Stimulated activated CD4-positive, alpha-beta T cell treated with anti-CD3 and anti-CD28 coated beads, Interleukin-2, amount 100 ng/mL, for 4 hours (primary cell): ENCODE results near the gene ENDOU.

Experiments used
- DNase-seq: peaks from one replicate; pipeline ENCODE4 v3.0.0-alpha.2; 2020; ENCODE audit warnings: low read depth

Gene ENDOU, protein sequence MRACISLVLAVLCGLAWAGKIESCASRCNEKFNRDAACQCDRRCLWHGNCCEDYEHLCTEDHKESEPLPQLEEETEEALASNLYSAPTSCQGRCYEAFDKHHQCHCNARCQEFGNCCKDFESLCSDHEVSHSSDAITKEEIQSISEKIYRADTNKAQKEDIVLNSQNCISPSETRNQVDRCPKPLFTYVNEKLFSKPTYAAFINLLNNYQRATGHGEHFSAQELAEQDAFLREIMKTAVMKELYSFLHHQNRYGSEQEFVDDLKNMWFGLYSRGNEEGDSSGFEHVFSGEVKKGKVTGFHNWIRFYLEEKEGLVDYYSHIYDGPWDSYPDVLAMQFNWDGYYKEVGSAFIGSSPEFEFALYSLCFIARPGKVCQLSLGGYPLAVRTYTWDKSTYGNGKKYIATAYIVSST

DNA sequence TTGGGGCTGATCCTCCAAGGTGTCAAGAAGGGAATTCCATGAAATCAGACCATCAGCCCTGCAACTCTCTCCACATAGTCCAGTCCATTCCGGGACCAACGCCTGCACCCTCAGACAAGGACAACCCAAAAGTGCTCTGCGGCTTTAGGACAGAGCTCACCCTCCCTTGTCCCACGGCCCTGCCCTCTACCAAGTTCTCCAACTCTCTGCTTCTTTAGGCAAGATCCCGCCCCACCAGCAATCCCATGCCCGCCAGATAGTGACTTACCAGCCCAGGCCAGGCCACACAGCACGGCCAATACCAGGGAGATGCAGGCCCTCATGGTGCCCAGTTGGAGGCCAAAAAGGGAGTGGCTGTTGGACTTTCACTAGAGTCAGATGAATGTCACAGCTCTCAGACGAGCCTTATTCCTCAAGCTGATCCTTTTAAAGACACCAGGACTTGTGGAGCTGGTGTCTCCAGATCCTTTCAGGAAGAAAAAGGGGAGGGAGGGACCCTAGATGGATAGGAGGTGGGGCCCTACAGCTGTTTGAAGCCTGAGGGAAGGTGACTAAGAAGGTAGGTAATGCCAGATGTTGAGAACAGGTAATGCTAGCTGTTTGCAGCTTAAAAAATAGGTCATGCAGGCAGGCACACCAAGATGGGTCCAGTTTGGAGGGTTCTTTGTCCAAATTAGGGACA, at the start of gene ENDOU:
TSS of gene ENDOU (minus strand) at position 400 of the 682 bp plus-strand sequence. CDS start at position 323, 77 bp downstream.
- DNase-seq = no peak

DNA sequence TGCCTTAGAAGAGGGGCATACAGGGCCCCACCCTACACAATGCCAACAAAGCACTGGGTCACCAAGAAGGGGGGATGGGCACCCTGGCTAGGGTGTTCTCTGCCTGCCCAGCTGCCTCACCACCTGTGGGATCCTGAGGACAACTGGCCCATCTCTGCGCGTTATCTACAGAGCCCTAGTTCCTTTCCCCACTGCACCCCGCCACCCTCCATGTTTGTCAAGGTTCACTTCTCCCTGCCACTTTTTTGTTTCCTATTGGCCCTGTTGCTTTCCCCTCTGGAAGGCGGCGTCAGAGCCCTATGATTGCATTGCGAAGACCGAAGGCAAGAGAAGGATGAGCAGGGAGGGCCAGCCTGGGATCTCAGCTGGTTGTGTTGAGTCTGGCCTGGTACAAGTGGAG, 49.4 kb upstream of the ENDOU start:
- no peak for DNase-seq

DNA sequence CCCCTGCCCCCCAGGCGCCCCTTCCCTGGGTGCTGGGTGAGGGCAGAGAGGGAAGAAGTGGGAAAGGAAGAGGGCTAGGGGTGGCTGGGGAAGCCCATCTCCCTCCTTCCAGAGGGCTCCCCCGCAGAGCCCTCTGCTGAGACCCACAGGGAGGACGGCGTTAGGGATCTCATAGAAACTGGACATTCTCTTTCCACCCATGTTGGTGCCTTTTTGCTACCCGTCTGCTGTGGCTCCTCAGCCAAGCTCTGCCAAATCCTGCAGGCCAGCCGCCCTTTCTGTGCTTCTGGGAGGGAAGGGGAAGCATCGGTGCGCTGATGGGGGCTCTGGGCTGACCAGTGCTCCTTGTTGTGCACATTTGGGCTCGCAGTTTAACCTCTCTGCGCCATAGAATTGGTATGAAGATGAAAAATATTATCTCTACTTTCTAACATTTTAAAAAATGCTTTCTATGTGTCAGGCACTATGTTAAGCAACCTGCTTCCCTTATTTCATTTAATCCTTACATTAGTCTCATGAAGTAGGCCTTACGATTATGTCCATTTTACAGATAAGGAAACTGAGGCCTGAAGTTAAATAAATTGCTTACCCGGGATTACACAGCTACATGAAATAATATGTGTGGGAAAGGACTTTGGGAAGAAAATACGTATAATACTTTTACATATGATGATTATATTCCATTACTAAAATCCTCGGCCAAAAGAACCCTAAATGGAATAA, 48.7 kb upstream of the ENDOU start:
- no peak for DNase-seq

DNA sequence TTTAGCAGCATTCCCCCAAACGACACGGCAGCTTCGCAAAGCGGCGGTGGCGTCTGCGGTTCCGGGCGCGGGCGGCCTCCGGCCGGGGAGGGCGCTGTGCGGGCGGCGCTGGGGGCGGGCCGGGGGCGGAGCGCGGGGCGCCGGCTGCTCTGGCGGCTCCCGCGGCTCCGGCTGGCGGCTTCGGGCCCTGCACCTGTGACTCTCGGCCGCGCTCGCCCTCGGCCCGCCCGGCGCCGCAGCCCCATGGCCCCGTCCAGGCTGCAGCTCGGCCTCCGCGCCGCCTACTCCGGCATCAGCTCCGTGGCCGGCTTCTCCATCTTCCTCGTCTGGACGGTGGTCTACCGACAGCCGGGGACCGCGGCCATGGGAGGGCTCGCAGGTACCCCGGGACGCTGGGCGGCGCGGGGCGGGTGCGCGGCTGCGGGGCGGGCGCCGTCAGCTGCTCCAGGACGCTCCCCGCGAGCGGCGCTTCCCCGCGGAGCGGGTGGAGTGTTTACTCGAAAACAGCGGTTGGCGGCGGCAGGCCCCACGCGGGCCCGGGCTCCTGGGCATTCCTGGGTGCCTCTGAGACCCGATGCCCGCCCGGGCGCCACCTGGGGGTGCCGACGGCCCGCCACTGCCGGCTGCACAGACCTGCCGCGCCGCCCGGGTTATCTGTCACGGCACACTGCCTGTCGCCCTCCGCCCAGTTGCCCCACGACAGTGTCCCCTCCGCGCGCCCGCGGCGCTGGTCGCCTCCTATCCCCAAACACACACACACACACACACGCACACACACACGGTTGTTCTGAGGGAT, 48.0 kb upstream of the ENDOU start, which contains the start of gene SLC48A1:
TSS of gene SLC48A1 (plus strand) at position 177 of the 796 bp plus-strand sequence. CDS start at position 244, 67 bp downstream.
- peak; percentile 56 for DNase-seq

DNA sequence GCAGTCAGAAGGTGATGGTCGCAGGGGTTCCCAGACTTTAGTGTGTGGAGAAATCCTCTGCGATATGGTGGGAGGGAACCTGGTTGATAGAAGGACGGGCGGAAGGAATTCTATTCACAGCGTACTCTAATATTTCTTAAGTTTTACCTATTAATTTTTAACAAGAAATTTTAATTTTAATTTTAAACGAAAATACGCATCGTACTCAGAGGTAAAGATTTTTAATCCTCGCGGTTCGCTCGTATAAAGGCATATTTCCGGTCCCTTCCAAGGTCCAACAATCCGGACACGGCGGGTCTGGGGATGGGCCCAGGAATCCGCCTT, 47.4 kb upstream of the ENDOU start:
- no peak for DNase-seq

DNA sequence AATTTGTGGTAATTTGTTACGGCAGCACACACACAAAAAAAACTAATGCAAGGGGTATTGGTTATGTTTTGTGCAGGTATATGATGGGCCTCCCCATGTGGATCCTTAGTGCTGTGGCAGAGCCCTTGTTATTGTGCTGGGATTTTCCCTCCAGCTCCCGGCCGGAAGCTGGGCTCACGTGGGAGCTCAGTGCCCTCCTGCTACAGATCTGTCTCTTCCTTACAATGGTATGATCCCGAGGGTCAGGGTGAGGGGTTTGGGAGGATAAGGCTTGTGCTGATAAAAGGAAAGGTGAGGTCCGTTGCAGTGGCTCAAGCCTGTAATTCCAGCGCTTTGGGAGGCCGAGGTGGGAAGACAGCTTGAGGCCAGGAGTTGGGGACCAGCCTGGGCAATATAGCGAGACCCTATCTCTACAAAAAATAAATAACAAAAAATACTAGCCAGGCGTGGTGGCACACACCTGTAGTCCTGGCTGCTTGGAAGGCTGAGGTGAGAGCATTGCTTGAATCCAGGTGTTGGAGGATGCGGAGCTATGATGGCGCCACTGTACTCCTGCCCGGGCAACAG, 46.9 kb upstream of the ENDOU start:
- no peak for DNase-seq

DNA sequence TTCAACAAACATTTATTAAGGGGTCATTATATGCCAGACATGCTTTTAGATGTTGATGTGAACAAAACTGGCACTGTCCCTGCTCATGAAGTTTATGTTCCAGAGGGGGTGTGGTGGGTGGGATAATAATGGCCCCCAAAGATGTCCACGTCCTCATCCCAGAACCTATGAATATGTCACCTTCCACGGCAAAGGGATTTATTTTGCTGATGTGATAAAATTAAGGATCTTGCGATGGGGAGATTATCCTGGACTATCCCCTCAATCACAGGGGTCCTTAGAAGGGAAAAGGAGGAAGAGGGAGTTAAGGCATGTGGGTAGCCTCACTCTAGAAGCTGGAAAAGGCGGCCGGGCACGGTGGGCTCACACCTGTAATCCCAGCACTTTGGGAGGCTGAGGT, 46.0 kb upstream of the ENDOU start:
- DNase-seq = no peak

DNA sequence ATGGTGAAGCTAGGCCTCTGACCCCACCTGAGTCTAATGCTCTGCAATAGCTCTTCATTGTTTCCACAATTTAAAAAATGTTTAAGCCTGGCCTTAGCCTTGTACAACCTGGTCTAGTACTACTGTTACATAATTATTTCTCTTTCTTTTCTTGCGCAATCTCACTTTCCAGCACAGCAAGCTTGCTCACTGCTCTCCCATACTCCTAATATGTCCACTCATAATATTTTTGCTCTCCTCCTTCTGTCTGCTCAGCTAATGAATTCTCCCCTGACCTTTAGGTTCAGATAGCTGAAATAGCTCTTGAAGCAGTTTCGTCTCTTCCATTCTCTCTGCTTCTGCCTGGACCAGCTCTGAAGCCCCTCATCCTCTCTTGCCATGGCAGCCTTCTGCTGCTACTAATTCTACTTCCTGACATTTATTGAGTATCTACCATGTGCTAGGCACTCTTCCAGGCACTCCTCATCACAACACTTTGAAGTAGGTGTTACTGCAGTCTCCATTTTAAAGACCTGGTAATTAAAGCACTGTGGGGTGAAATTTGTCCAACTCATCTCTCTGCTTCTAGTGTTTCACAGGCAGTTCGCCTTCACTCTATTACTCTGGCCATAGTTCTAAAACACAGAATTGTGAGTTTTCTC, 44.9 kb upstream of the ENDOU start:
- DNase-seq = no peak

DNA sequence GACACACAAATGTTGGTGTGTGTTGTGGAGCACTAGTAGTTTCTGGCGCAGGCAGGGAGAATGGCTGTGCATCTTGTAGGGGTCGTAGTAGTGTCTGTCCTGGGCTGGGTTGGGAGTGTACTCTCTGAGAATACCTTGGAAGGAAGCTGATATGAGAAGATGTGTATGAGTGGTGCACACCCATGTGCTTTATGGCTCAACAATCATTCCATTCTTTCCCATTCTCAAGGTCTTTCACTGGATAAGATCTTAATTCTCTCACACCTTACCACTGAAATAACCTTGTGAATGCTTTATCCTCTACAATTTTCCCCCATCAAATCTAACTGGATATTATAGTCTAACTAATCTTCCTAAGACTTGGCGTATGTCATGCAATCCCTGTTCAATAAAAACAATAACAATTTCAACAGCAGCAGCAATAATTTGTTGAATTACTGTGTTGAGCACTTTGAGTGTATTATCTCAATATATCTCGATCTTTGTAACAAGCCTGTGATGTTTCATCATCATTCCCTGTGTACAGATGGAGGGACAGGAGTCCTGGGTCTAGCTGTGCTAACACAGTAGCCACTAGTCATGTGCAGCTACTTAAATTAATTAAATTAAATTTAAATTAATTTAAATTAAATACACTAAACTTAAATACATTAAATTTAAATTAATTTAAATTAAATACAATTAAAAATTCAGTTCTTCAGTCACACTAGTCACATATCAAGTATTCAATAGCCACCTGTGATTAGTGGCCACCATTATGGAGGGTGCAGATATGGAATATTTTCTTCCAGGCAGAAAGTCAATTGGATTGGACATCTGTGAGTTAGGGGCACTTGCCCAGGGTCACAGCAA, 44.2 kb upstream of the ENDOU start:
- DNase-seq = no peak

DNA sequence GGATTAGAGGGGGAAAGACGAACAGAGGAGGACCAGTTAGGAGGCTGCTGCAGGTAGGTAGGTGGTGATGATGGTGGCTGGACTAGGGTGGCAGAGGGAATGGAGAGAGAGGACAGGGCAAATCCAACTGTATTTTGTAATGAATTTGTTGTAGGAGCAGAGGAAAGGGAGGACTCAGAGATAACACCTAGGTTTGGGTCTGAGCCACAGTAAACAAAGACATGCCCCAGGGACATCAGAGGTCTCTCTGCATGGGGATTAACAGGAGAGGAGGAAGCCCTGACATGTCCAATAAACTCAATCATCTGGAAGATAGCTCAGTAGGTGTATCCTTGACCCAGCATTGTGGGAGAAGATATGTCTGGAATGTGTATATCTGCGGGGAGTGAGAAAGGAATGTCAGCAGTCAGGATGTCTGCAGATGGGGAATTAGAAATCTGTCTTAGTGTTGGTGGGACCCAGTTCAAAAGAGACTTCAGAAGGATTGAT, 43.1 kb upstream of the ENDOU start:
- DNase-seq = no peak

DNA sequence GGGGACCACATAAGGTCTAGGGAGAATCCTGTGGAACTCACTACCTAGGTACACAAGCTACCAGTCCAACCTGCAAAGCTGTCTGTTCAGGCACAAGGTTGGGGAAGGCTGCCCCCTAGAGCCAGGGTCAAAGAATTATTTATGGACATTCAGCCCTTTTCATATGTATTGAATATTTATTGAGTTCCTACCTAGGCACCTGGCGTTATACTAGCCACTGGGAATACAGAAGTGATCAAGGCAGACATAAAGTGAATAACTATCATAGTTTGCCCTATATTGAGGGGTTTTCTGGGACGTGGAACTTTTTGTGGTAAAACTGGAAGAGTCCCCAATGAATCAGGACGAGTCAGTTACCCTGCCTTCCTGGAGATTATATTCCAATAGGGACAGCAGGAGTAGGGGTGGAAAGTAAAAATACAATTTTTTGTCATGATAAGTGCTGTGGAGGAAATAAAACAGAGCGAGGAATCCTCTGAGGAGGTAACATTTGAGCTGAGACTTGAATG, 42.0 kb upstream of the ENDOU start:
- peak; percentile 57 for DNase-seq

DNA sequence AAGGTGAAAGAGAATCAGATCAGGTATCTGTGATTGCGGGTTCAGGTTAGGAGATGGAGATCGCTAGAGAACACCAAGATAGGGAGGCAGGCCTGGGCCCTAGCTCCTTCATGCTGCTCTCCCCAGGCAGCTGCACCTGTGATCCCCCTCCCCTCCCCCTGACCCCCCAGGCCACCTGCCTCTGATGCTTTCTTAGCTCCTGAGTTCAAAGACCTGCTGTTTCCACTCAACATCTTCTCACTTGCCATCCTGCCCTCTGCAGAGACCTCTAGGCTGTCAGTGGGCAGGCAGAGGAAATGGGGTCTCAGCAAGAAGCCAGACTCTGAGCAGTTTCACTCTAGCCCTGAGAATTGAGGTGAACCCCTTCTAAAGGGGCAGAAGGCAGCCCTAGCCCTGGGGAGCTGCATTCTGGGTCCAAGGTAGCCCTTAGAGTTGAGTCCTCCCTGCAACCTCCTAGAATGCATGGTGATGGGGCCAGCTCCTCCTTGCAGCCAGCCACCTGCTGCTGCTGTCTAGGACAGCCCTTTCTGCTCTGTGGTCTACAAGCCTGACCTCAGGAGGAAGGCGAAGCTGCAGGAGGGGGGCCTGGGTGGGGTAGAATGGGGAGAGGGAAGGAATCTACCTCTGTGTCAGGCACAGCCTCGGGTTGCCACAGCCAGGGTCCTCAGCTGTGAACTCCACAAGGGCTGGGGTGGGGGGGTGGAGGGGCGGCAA, 41.4 kb upstream of the ENDOU start:
- DNase-seq = no peak

DNA sequence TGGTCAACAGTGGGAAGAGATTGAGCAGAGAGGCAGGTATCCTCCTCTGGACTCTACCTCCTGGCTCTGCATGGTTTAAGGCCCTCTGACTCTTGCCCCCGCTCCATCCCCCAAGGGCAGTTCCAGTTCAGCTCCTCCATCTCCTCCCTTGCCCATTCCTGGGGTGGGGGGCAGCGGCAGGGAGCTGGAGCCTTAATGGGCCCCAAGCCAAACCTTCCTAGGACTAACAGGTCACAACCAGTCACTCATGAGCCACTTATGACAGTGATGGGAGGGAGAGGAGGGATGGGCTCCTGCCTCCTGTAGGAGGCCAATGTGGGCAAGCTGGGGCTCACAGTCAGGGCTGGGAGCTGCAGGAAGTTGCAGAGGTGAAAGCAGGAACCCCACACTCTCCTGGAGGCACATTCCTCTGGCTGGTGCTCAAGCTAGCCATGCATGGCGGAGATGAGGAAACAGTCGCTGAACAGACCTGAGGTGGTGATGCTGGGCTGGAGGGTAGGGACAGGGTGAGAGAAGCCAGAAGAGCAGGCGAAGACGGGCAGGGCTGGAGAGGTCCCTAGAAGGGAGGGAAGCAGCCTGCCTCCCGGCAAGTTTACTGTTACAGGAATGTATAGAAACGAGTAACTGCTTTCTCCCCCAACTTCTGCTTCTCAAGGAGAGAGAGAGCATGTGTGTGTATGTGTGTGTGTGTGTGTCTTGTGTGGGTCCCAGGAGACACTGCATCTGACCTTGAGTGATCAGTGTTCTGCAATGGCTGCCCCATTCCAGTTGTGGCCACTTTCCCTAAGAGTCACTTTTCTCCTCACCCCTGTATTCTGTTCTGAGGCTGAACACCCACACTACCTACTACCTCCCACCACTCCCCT, 38.4 kb upstream of the ENDOU start:
- DNase-seq = no peak

DNA sequence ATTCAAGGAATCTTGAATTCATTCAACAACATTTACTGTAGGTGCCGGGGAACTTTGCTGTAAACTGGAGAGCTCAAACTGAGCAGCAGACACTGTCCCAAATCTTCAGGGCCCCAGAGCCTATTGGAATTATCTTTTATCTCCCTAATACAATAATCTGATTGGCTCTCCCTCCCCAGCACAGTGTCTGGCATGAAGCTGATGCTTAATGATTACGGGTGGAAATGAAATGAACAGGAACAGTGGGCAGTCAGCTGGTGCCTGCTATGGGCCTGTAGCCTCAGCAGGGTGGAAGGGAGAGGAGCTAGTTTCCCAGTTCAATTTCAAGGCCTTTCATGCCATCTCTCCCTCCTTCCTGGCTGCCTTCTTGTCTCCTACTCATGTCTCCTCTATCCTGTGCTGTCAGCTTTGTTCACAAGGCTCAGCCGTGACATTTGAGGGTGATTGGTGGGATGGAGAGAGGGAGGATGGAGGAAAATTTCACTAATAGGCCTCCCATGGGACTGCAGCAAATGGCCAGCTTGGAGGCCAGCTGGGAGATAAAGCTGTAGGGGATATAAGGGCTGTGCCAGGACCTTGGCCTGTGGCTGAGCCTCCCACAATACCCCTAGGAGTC, 37.7 kb upstream of the ENDOU start:
- DNase-seq = no peak

DNA sequence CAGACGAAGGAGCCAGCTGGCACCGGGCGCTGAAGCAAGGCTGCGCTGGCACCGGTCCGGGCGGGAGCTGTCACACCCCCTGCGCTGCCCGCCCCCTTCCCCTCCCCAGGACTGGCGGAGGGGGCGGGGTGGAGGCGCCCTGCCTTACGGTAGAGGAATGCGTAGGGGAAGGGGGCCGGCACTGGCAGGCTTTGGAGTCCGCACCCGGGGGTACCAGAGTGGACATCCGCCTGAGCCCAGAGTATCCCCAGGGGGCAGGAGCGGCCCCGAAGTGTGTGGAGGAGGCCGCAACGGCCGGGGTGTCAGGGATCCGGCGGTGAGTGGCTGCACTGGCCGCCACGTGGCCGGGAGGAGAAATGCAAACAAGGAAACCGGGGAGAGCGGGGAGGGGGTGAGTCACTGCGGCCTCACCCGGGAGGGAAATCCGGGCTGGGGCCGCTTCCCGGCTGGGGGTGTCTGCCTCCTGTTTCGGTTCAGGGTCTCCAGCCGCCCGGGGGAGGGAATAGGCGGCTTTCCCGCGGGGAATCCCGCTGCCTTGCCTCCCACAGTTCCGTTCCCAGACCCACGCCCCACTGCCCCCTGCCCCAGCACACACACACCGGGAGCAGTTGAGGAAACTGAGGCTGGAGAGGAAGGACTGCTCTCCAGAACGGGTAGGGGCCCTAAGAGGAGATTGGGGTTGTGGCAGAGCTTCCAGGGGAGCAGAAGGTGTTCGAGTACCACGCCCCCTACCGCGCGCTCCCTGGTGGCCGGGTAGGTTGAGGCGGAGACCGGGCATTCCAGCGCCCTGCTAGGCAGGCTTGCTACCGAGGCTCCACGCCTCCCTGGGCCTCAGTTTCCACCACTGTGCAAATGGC, 33.8 kb upstream of the ENDOU start, which contains the start of gene RAPGEF3:
TSS of gene RAPGEF3 (minus strand) at position 47 of the 857 bp plus-strand sequence. CDS start 324 bp downstream, outside the sequence.
- DNase-seq = peak; percentile 62

DNA sequence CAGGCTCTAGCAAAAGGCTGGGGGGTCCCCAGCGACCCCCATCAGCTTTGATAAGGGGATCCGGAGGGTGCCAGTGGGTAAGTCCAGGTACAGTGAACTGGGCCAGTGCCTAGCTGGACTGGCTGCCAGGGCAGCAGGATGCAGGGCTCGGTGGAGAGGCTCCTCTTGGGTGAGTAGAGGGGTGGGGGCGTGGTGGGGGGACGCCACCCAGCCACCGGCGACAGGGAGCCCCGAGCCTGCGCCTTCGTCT, 33.2 kb upstream of the ENDOU start:
- no peak for DNase-seq
